ENCODE results near the gene AOC2.

The AOC2 gene

GRCh38 chr17:42844271-42844670 lies at the start of gene AOC2:
TSS of gene AOC2 (plus strand) at chr17:42844580. CDS start at chr17:42844627, 47 bp downstream.
- no peak for DNase-seq

GRCh38 chr17:42795061-42795460 lies 49.3 kb upstream of the AOC2 start:
- no peak for DNase-seq

- no peak for DNase-seq
These were observed 48.9 kb upstream of the AOC2 start for GRCh38 chr17:42795465-42795864.

GRCh38 chr17:42796066-42796758 lies 48.2 kb upstream of the AOC2 start:
- no peak for DNase-seq

- no peak for DNase-seq
These were observed 47.0 kb upstream of the AOC2 start for GRCh38 chr17:42797067-42798007.

- DNase-seq: no peak
These were observed 46.4 kb upstream of the AOC2 start for GRCh38 chr17:42798011-42798382.

- peak; percentile 76 for DNase-seq
These were observed 45.7 kb upstream of the AOC2 start, which contains the start of the genes CNTD1 and COA3 for GRCh38 chr17:42798383-42799380. TSS of gene CNTD1 (plus strand) at chr17:42798861. CDS start at chr17:42799068, 207 bp downstream. TSS of gene COA3 (minus strand) at chr17:42798704. CDS start at chr17:42798681, 23 bp downstream.

GRCh38 chr17:42803074-42803883 lies 41.1 kb upstream of the AOC2 start:
- DNase-seq: no peak

GRCh38 chr17:42804918-42805367 lies 39.4 kb upstream of the AOC2 start:
- no peak for DNase-seq

GRCh38 chr17:42806249-42806648 lies 38.1 kb upstream of the AOC2 start:
- DNase-seq: no peak

- DNase-seq: no peak
These were observed 35.1 kb upstream of the AOC2 start for GRCh38 chr17:42809250-42809649.

GRCh38 chr17:42814633-42815399 lies 29.6 kb upstream of the AOC2 start:
- DNase-seq: peak; percentile 18

- DNase-seq: no peak
These were observed 26.5 kb upstream of the AOC2 start for GRCh38 chr17:42817866-42818265.

- DNase-seq: no peak
These were observed 26.0 kb upstream of the AOC2 start for GRCh38 chr17:42818379-42818778.

- DNase-seq: peak; percentile 79
These were observed 24.3 kb upstream of the AOC2 start for GRCh38 chr17:42819939-42820535.

GRCh38 chr17:42821176-42821575 lies 23.2 kb upstream of the AOC2 start:
- no peak for DNase-seq

GRCh38 chr17:42827472-42827871 lies 16.9 kb upstream of the AOC2 start:
- no peak for DNase-seq

GRCh38 chr17:42830971-42831370 lies 13.4 kb upstream of the AOC2 start:
- no peak for DNase-seq

- DNase-seq: no peak
These were observed 12.0 kb upstream of the AOC2 start for GRCh38 chr17:42832213-42832933.
